Naive B cell (primary cell): ENCODE measurements around the gene SLC47A1. TPM values are rescaled to one million over a fixed set of nuclear protein-coding genes. Genes with fewer than 3 reads are reported as not detected.

Experiments used
- ATAC-seq, 2 donors: fragments of 150-1000 bp; cut with Tn5 transposase; 2 replicates each; pipeline ENCODE4 v1.10.0; 2021; ENCODE audit warnings: low read depth in 2 of 2, mild to moderate bottlenecking in 2 of 2, moderate library complexity in 2 of 2
- DNase-seq: peaks from one replicate; pipeline ENCODE4 v3.0.0; 2022
- H3K27ac Mint-ChIP-seq, 6 donors: one replicate each; pipeline ENCODE4 v1.8.0; 2020 to 2022; ENCODE audit warnings: mild to moderate bottlenecking in 6 of 6, mixed read lengths in 6 of 6, moderate library complexity in 5 of 6, inconsistent platforms in 2 of 6
- H3K27me3 Mint-ChIP-seq, 3 donors: one replicate each; pipeline ENCODE4 v1.8.0; 2021 to 2022; ENCODE audit warnings: mixed read lengths in 3 of 3, mild to moderate bottlenecking in 1 of 3
- H3K36me3 Mint-ChIP-seq, 2 donors: one replicate each; pipeline ENCODE4 v1.8.0; 2020 to 2022; ENCODE audit warnings: mixed read lengths in 2 of 2, inconsistent platforms in 1 of 2, mild to moderate bottlenecking in 1 of 2
- H3K4me1 Mint-ChIP-seq, 3 donors: one replicate each; pipeline ENCODE4 v1.8.0; 2020 to 2022; ENCODE audit warnings: mixed read lengths in 3 of 3, inconsistent platforms in 1 of 3, mild to moderate bottlenecking in 1 of 3, moderate library complexity in 1 of 3
- H3K4me3 Mint-ChIP-seq, 8 donors: one replicate each; pipeline ENCODE4 v1.8.0; 2020 to 2022; ENCODE audit warnings: mild to moderate bottlenecking in 8 of 8, mixed read lengths in 8 of 8, moderate library complexity in 8 of 8, inconsistent platforms in 2 of 8
- H3K9me3 Mint-ChIP-seq, 7 donors: one replicate each; pipeline ENCODE4 v1.8.0; 2020 to 2022; ENCODE audit warnings: mixed read lengths in 7 of 7, mild to moderate bottlenecking in 5 of 7, inconsistent platforms in 2 of 7, moderate library complexity in 1 of 7
- polyA plus RNA-seq, 6 donors: library from polyadenylated mRNA; unstranded; fragments of 300-500 nt; fragmentation: Illumina TruSeq; gene quantifications; one replicate each; pipeline ENCODE4 v1.2.3, GENCODE V29; 2021; ENCODE audit warnings: low read depth in 6 of 6

SLC47A1 gene
- polyA plus RNA-seq, 6 donors from 2014 or later, result not detected

DNA sequence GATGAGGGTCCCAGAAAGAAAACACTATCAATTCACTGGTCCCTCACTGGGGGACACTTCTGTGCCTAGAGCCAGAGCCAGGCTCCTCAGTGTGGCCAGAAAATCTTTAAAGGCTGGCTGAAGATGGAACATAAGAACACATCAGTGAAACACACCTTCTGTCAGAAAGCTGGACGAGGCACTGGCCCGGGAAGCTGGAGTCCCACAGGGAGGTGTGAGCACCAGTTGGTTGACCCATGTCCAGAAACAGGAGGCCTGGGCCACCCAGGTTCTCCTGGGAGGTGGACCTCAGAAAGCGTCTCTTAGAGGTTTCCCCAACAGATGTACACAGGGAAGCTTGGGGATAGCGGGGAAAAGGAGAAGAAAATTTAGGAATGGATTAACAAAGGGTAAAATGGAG, 58.7 kb downstream of the SLC47A1 start:
- H3K36me3 Mint-ChIP-seq, result no peaks in the 10 kb centered on the region
- DNase-seq (no peak), ATAC-seq (no peak)
- H3K4me1 Mint-ChIP-seq, result no peaks in the 10 kb centered on the region
- no peak overlapping the region for H3K4me3 Mint-ChIP-seq
- peaks cover 5 to 41% (median 19%) of the 10 kb centered on the region in 3 donors for H3K27me3 Mint-ChIP-seq
- H3K27ac Mint-ChIP-seq, result no peak overlapping the region
- peaks cover 0 to 1% (median 0%) of the 10 kb centered on the region in 7 donors for H3K9me3 Mint-ChIP-seq

DNA sequence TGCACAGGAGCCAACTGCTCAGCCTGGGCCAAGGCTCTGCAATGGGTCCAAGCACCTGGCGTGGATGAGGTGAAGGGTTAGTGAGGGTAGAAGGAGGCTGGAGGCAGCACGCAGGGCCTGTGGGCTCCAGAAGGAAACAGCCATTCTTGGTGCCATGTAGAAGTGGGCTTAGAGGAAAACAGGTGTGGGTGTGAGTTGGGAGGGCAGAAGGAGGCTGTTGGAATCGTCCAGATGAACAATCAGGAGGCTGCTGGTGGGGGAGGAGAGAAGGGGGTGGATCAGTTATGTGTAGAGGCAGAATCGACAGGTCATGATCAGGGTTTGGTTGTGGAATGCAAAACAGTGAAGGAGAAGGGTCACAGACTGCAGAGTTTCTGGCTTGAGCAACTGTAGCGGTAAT, 63.2 kb downstream of the SLC47A1 start:
- Mint-ChIP-seq H3K27ac (peak overlapping the region in 1 of 6 donors; percentile 13), H3K4me3 (no peak overlapping the region), H3K36me3 (no peaks in the 10 kb centered on the region), H3K4me1 (no peaks in the 10 kb centered on the region), H3K9me3 (peaks cover 0 to 1% (median 0%) of the 10 kb centered on the region in 7 donors), H3K27me3 (peaks cover 1 to 37% (median 7%) of the 10 kb centered on the region in 3 donors)
- no peak for ATAC-seq
- no peak for DNase-seq

DNA sequence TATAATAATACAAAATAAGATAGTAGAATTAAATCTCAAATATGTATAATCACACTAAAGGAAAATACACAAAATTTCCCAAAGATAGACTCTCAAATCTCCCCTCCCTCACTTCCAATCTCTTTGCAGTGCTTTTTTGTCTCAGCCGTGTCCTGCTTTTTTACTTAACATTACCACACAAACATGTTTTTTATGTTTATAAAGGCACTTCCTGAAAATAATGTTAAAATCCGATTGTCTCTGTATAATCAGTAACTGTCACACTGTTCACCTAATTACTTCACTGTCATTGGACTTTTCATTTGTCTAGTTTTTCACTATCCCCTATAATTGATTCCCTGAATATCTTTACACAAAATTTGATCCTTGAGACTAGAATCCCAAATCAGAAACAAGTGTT, 76.7 kb downstream of the SLC47A1 start:
- Mint-ChIP-seq H3K27ac (no peak overlapping the region), H3K9me3 (no peaks in the 10 kb centered on the region), H3K36me3 (no peaks in the 10 kb centered on the region), H3K4me1 (peaks cover 0 to 6% (median 4%) of the 10 kb centered on the region in 3 donors), H3K27me3 (peaks cover 0 to 10% (median 0%) of the 10 kb centered on the region in 3 donors), H3K4me3 (no peak overlapping the region)
- DNase-seq (no peak), ATAC-seq (no peak)

DNA sequence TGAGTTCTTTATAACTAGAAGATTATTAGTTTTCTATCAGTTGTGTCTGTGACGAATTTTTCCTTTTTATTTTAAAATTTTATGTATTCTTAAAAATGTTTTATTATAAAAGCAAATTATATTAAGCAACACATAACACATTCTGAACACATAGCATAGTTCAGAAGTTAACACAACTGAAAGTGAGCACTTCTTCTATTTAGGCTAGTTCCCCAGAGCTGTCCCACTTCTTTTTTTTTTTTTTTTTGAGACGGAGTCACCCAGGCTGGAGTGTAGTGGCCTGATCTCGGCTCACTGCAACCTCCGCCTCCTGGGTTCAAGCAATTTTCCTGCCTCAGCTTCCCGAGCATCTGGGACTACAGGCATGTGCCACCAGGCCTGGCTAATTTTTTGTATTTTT, 77.2 kb downstream of the SLC47A1 start:
- peaks cover 0 to 6% (median 4%) of the 10 kb centered on the region in 3 donors for H3K4me1 Mint-ChIP-seq
- H3K9me3 Mint-ChIP-seq, result no peaks in the 10 kb centered on the region
- peaks cover 0 to 10% (median 0%) of the 10 kb centered on the region in 3 donors for H3K27me3 Mint-ChIP-seq
- DNase-seq (no peak), ATAC-seq (no peak)
- H3K36me3 Mint-ChIP-seq, result no peaks in the 10 kb centered on the region
- no peak overlapping the region for H3K4me3 Mint-ChIP-seq
- no peak overlapping the region for H3K27ac Mint-ChIP-seq

DNA sequence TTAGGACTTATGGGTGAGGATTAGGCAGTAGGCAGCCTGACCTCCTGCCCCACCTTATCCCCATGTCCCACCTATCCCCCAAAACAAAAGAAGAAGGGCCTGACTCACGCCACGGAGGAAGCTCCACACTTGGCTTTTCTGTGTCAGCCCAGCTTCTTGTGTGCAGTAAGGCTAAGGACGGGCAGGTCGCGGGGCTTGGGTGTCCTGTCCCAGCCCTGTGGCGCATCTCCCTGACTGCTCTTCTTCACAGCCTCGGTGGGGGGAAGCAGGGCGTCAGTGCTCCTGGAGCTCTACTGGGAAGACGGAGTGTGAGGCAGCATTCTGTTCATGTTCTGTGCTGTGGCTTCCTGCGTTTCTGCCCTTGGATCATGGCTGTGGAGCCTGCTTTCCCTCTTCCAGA, 80.3 kb downstream of the SLC47A1 start:
- Mint-ChIP-seq H3K9me3 (peaks cover 7 to 24% (median 21%) of the 10 kb centered on the region in 7 donors), H3K4me1 (peaks cover 0 to 6% (median 4%) of the 10 kb centered on the region in 3 donors), H3K36me3 (peaks cover under 1 to 13% of the 10 kb centered on the region in 2 donors), H3K4me3 (no peak overlapping the region), H3K27me3 (peaks cover 0 to 13% (median 11%) of the 10 kb centered on the region in 3 donors), H3K27ac (peak overlapping the region in 2 of 6 donors; percentile 25 to 88)
- no peak for DNase-seq
- no peak for ATAC-seq

DNA sequence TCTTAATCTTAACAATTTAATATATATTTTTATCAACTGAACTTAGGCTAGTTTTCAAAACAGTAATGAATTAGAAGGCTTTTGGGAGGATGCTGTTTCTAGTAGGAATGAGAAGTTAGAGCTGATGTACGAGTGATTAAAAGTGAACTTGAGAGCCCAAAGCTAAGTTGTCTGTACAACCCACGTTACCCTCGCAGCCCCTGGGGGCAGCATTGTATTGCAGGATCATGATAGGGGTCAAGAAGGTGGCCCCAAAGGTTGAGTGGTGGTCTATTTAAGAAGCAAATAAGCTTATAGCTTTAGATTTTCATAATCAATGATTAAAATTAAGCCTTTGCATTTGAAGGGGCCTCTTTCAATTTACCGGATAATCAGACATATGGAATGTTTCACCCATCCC, 81.2 kb downstream of the SLC47A1 start:
- DNase-seq (no peak), ATAC-seq (no peak)
- Mint-ChIP-seq H3K4me3 (no peak overlapping the region), H3K27ac (no peak overlapping the region), H3K9me3 (peaks cover 15 to 33% (median 30%) of the 10 kb centered on the region in 7 donors), H3K27me3 (peaks cover 0 to 22% (median 18%) of the 10 kb centered on the region in 3 donors), H3K4me1 (peaks cover 0 to 6% (median 4%) of the 10 kb centered on the region in 3 donors), H3K36me3 (peaks cover 10 to 22% of the 10 kb centered on the region in 2 donors)

DNA sequence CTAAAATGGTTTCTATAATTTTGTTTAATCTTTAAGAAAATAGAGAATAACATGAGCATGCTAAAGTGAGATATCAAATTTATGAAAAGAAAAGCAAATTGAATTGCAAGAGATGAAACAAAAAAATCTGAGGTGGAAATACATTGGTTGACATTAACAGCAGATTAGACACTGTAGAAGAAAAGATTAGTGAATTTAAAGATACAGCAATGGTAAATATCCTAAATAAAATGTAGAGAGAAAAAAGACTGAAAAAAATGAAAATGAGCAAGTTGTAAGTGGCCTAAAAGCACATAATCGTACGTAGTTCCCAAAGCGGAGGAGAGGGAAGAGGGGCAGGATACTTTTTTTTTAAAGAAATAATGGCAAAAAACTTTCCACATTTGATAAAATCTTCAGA, 84.4 kb downstream of the SLC47A1 start:
- no peak overlapping the region for H3K4me3 Mint-ChIP-seq
- DNase-seq (no peak), ATAC-seq (no peak)
- H3K4me1 Mint-ChIP-seq, result peaks cover 0 to 6% (median 4%) of the 10 kb centered on the region in 3 donors
- peaks cover 0 to 22% (median 18%) of the 10 kb centered on the region in 3 donors for H3K27me3 Mint-ChIP-seq
- peaks cover 18 to 54% (median 46%) of the 10 kb centered on the region in 7 donors for H3K9me3 Mint-ChIP-seq
- no peak overlapping the region for H3K27ac Mint-ChIP-seq
- H3K36me3 Mint-ChIP-seq, result peaks cover 12 to 32% of the 10 kb centered on the region in 2 donors

DNA sequence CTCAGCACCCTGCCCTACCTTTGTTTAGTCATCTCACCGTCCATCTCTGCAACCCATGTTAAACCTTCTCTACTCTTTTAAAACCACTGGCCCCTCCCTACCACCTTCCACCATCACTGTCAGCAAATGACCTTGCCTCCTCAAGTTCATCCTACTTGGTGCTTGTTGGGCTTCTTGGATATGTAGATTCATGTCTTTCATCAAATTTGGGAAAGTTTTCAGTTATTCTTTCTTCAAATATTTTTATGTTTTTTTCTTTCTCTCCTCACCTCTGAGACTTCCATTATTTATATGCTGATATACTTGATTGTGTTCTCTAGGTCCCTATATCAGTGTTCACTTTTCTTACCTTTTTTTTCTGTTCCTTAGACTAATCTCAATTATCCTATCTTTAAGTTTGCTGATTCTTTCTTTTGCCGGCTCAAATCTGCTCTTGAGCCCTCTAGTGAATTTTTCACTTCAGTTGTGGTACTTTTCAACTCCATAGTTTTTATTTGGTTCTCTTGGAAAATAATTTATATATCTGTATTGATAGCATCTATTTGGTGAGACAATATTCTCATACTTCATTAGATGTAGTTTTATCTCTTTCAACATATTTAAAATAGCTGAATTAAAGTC, 86.2 kb downstream of the SLC47A1 start:
- Mint-ChIP-seq H3K27me3 (peaks cover 0 to 28% (median 26%) of the 10 kb centered on the region in 3 donors), H3K4me3 (peak overlapping the region in 1 of 8 donors; percentile 51), H3K36me3 (peaks cover 12 to 37% of the 10 kb centered on the region in 2 donors), H3K9me3 (peaks cover 18 to 60% (median 48%) of the 10 kb centered on the region in 7 donors), H3K4me1 (no peaks in the 10 kb centered on the region), H3K27ac (no peak overlapping the region)
- ATAC-seq (no peak), DNase-seq (no peak)

DNA sequence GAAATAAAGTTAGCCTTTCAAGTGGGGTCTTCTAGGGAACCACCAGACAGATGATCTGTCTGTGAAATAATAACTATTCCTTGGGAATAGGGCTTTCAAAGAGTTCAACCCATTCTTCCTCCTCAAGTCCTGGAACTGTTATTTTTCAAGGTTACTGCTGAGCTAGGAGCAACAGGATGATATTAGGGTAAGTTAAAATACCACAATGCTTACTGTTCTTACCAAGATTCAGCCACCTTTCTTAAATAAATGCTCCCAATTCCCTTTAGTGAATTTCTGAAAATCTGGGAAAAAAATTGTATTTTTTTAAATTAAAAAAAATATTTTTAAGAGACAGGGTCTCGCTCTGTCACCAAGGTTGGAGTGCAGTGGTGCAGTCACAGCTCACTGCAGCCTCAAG, 88.0 kb downstream of the SLC47A1 start:
- Mint-ChIP-seq H3K36me3 (peaks cover 12 to 34% of the 10 kb centered on the region in 2 donors), H3K4me3 (no peak overlapping the region), H3K27me3 (peaks cover 0 to 37% (median 24%) of the 10 kb centered on the region in 3 donors), H3K4me1 (no peaks in the 10 kb centered on the region), H3K9me3 (peaks cover 18 to 59% (median 47%) of the 10 kb centered on the region in 7 donors), H3K27ac (no peak overlapping the region)
- ATAC-seq (no peak), DNase-seq (no peak)

DNA sequence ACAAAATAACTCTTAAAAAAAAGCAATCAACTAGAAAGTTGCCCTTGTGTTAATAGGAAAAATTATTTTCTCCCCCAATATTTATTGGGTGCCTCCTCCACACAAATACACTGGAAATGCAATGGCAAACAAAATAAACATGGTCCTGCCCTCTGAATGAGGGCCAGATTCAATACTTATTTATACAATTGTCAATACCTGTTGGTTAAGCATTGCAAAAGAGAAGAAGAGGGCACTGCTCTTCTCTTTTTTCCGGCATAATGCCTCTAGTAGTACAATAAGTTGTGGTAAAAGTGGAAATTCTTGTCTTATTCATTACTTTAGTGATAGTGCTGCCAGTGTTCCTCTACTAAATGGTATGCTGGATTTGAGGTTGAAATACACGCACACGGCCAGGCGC, 92.4 kb downstream of the SLC47A1 start:
- Mint-ChIP-seq H3K36me3 (peaks cover 0 to 11% of the 10 kb centered on the region in 2 donors), H3K27ac (no peak overlapping the region)
- ATAC-seq, result no peak

More for the DNA sequence above, 92.4 kb downstream of the SLC47A1 start:
- no peak for DNase-seq
- Mint-ChIP-seq H3K27me3 (peaks cover 7 to 31% (median 23%) of the 10 kb centered on the region in 3 donors), H3K4me3 (no peak overlapping the region), H3K4me1 (no peaks in the 10 kb centered on the region), H3K9me3 (peaks cover 0 to 18% (median 9%) of the 10 kb centered on the region in 7 donors)

Other genes starting within 250 kb of the SLC47A1 start
- 1 to 10 TPM; 1.2 to 4.1 (median 1.6) TPM for gene B9D1, start 171.1 kb upstream of the SLC47A1 start, polyA plus RNA-seq
- gene MAPK7, start 155.4 kb upstream of the SLC47A1 start, polyA plus RNA-seq, result 10 to 100 TPM in 1 of 6 donors, 1 to 10 TPM in 5; 3.5 to 11.3 (median 7.3) TPM
- gene MFAP4, start 146.7 kb upstream of the SLC47A1 start, polyA plus RNA-seq, result not detected
- not detected for gene RNF112, start 122.6 kb upstream of the SLC47A1 start, polyA plus RNA-seq
- gene ALDH3A2, start 114.9 kb downstream of the SLC47A1 start, polyA plus RNA-seq, result 10 to 100 TPM; 13.5 to 28.4 (median 18.1) TPM
- gene SLC47A2, start 182.7 kb downstream of the SLC47A1 start, polyA plus RNA-seq, result not detected
- gene ALDH3A1, start 214.4 kb downstream of the SLC47A1 start, polyA plus RNA-seq, result under 1 TPM in 1 of 6 donors, not detected in 5; 0.19 TPM